Fibroblast of the aortic adventitia (primary cell): ENCODE measurements around the gene EVI5. TPM values are rescaled to one million over a fixed set of nuclear protein-coding genes. Genes with fewer than 3 reads are reported as not detected.

Experiments used
- DNase-seq: peaks from one replicate; pipeline ENCODE4 v3.0.0-alpha.2; 2010; ENCODE audit warnings: low read depth
- H3K4me3 ChIP-seq: 2 replicates; pipeline ENCODE4 v1.5.1; 2011; ENCODE audit warnings: low read depth, mild to moderate bottlenecking, control low read depth, low read length, moderate library complexity
- total RNA-seq: library from RNA; depleted of rRNA; stranded (reverse); fragments of >200 nt; gene quantifications from 2 replicates; pipeline ENCODE4 v1.2.3, GENCODE V29; 2012; ENCODE audit warnings: low replicate concordance
- TF ChIP-seq, protein P1 (sequence below): IDR thresholded peaks from 2 replicates; pipeline ENCODE4 v1.5.1; 2011; ENCODE audit warnings: mild to moderate bottlenecking, low read length, control low read depth, inconsistent platforms; ENCODE audit not compliant: insufficient read depth

EVI5 gene
- total RNA-seq, 1 donor = 55.3 TPM

DNA sequence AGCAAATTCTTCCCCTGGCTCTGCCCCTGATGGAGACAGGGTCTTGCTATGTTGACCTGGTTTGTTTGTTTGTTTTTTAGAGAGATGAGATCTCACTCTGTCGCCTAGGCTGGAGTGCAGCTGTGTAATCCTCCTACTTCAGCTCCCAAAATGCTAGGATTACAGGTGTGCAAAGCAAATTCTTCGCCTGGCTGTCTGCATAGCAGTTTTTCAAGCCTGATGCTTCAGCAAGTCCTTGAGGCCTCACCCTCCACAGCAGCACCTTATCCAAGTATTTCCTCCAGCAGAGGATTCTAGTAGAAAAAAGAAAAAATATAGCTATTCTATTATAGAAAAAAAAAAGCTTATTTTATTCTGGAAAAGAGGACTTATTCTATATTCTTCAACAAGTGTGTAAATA lies 31.8 kb upstream of the EVI5 start:
- DNase-seq = no peak
- no peak overlapping the region for H3K4me3 ChIP-seq
- TF ChIP-seq, protein P1, sequence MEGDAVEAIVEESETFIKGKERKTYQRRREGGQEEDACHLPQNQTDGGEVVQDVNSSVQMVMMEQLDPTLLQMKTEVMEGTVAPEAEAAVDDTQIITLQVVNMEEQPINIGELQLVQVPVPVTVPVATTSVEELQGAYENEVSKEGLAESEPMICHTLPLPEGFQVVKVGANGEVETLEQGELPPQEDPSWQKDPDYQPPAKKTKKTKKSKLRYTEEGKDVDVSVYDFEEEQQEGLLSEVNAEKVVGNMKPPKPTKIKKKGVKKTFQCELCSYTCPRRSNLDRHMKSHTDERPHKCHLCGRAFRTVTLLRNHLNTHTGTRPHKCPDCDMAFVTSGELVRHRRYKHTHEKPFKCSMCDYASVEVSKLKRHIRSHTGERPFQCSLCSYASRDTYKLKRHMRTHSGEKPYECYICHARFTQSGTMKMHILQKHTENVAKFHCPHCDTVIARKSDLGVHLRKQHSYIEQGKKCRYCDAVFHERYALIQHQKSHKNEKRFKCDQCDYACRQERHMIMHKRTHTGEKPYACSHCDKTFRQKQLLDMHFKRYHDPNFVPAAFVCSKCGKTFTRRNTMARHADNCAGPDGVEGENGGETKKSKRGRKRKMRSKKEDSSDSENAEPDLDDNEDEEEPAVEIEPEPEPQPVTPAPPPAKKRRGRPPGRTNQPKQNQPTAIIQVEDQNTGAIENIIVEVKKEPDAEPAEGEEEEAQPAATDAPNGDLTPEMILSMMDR = no peak

DNA sequence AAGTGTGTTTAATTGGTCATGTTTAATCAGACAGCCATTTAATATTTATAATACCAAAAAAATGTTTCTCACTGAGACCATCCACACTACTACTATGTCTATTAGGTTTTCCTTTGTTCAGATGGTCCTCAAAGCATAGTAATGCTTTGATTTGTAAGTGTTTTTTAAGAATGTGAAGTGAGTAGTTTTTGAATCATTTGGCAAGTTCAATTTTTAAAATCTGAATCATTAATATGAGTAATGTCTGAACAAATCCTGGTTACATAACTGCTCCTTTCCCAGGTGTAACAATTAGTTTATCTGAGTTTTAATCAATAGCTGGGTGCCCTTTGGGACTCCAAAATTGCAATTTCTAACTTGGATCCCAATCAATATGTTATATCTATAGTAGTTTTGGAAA lies 23.5 kb upstream of the EVI5 start:
- H3K4me3 ChIP-seq = no peak overlapping the region
- no peak for DNase-seq
- TF ChIP-seq, protein P1 = no peak

DNA sequence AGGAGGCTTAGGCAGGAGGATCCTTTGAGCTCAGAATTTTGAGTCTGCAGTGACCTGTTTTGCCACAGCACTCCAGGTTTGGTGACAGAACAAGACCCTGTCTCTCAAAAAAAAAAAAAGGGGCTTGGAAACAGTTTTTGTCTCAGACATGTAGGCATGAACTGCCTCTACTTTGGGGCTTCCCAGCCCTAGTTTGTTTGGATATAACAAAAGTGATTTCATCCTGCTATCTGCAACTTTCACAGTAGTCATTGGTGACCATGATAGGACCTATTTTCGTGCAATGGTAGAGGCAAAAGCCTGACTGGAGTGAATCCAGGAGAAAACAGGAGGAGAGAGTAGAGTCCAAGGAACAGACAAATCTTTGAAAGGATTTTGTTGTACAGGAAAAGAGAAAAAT lies 20.3 kb upstream of the EVI5 start:
- DNase-seq = no peak
- TF ChIP-seq, protein P1 = no peak
- no peak overlapping the region for H3K4me3 ChIP-seq

DNA sequence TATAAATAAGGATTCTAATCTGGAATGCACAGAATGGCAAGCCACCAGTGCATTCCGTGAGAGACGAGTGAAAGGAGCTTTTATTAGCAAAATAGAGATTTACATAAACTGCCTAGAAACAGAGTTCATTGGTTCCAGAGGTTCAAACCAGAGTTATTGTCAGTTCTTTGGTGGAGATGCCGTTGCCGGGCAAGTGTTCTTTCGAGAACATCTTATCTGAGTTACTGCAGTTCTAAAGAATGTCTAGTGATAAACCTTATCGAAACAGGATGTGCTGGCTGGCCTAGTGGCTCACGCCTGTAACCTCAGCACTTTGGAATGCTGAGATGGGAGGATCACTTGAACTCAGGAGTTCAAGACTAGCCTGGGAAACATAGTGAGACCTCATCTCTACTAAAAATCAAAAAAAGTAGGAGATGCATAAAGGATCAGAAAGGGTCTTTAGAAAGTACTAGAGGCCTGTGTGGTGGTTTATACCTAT lies 19.9 kb upstream of the EVI5 start:
- peak; percentile 99 for DNase-seq
- TF ChIP-seq, protein P1 = no peak
- no peak overlapping the region for H3K4me3 ChIP-seq

DNA sequence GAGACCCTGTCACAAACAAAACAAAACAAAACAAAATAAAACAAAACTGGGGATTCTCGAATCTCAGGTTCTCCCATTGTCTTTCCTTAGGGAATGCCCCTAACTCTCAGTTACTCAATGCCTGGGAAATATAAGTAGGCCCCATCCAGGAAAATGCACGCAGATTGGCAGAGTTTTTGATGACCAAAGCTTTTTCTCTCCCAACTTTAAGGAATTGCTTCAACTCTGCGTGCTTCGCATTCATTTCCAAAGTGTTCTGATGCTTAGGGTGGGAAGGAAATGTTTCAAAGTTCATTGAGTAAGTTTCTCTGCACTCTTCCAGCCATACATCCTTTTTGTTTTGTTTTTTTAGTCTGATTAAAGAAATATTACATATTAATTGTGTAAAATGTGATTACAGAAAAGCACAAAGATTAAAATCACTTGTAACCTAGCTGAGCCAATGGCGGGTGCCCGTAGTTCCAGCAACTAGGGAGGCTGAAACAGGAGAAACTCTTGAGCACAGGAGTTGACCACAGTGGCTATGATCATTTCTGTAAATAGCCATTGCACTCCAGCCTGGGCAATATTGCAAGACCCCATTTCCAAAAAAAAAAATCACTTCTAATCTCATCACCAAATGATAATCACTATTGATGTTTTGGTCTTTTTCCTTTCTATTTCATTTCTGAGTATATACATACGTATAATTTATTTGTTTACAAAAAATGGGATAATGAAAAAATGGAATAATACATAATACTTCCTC lies 18.4 kb upstream of the EVI5 start:
- TF ChIP-seq, protein P1 = no peak
- DNase-seq = peak; percentile 78
- H3K4me3 ChIP-seq = no peak overlapping the region

DNA sequence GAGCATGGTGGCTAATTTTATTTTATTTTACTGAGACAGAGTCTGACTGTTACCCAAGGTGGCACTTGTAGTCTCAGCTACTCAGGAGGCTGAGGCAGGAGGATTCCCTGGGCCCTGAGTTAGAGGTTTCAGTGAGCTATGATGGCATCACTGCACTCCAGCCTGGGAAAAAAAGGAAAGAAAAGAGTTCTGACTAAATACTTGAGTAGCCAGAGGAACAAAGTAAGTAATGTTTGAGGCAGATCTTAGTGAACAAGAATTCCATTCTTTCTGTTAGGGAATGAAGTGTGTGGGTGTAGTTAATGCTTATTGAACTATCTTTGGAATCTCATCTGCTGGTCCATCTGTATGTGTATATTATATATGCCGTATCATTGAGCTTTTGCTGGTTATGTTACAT lies 13.1 kb upstream of the EVI5 start:
- TF ChIP-seq, protein P1 = no peak
- H3K4me3 ChIP-seq = no peak overlapping the region
- DNase-seq = peak; percentile 59

DNA sequence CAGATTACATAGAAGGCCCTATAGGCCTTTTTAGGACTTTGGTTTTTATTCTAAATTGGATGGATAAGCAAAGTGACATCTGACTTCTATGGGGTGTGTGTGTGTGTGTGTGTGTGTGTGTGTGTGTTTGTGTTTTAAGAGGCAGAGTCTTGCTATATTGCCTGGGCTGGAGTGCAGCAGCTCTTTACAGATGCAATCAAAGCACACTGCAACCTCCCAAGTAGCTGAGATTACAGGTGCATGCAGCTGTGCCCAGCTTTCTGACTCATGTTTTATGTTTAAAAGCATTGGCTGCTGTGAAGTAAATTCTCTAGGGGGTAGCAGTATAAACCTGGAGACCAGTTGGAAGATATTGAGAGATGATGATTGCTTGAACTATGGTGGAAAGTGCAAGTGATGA lies 12.4 kb upstream of the EVI5 start:
- DNase-seq = peak; percentile 51
- TF ChIP-seq, protein P1 = no peak
- no peak overlapping the region for H3K4me3 ChIP-seq
